NCI-H1436 (cell line): ENCODE measurements around the gene ZNF768.
"Not testable (repeated sequence)": the region's sequence is repeated elsewhere in the genome, so short reads cannot be mapped to it uniquely, and the experiment has no call there.

ENCODE experiments used
- DNase-seq: peaks from one replicate; lab custom pipeline; 2025; lab: John Stamatoyannopoulos, UW

Gene ZNF768

GRCh38 chr16:30533146-30533522 is 6.8 kb upstream of the ZNF768 start:
- DNase-seq = no peak

- no peak for DNase-seq
Measured at GRCh38 chr16:30532285-30533145, 6.1 kb upstream of the ZNF768 start.

GRCh38 chr16:30530163-30531037 is 4.0 kb upstream of the ZNF768 start:
- DNase-seq = no peak

- DNase-seq = no peak
Measured at GRCh38 chr16:30528799-30529457, 2.6 kb upstream of the ZNF768 start.

- no peak for DNase-seq
Measured at GRCh38 chr16:30527635-30528178, 1.3 kb upstream of the ZNF768 start.

GRCh38 chr16:30526823-30527634 is 663 bp upstream of the ZNF768 start:
- peak; percentile 98 for DNase-seq

- no peak for DNase-seq
Measured at GRCh38 chr16:30525844-30526136, 576 bp downstream of the ZNF768 start.

- no peak for DNase-seq
Measured at GRCh38 chr16:30524575-30525568, 1.5 kb downstream of the ZNF768 start.

GRCh38 chr16:30523768-30524574 is 2.4 kb downstream of the ZNF768 start:
- no peak for DNase-seq

- not testable (repeated sequence) for DNase-seq
Measured at GRCh38 chr16:30522702-30523463, 3.5 kb downstream of the ZNF768 start.

GRCh38 chr16:30521873-30522641 is 4.3 kb downstream of the ZNF768 start:
- no peak for DNase-seq

GRCh38 chr16:30521476-30521872 is 4.9 kb downstream of the ZNF768 start:
- no peak for DNase-seq

GRCh38 chr16:30519120-30520049 is 7.0 kb downstream of the ZNF768 start:
- no peak for DNase-seq

- no peak for DNase-seq
Measured at GRCh38 chr16:30518552-30518951, 7.8 kb downstream of the ZNF768 start.

- DNase-seq = no peak
Measured at GRCh38 chr16:30515275-30515674, 11.1 kb downstream of the ZNF768 start.

GRCh38 chr16:30511509-30511908 is 14.9 kb downstream of the ZNF768 start:
- no peak for DNase-seq
